Gastroesophageal sphincter (tissue), 3 donors: ENCODE measurements around the gene ZDHHC11.

ENCODE experiments used
- CTCF ChIP-seq, 4 experiments: fragments of 200-600 bp in 2 of 4; fragments of 450-650 bp in 2 of 4; sonication (generic) in 1 of 4; IDR thresholded peaks; one replicate each; pipeline ENCODE4 v1.5.1; 2017 to 2019; ENCODE audit warnings: antibody characterized with exemption in 4 of 4, mild to moderate bottlenecking in 2 of 4, moderate library complexity in 2 of 4
- POLR2A ChIP-seq, 2 donors: fragments of 450-650 bp; IDR thresholded peaks; one replicate each; pipeline ENCODE4 v1.6.1; 2017; ENCODE audit warnings: antibody characterized with exemption in 2 of 2, mild to moderate bottlenecking in 2 of 2, moderate library complexity in 1 of 2
- POLR2AphosphoS5 ChIP-seq: sonication (generic); formaldehyde crosslinking; IDR thresholded peaks from one replicate; pipeline ENCODE4 v1.6.1; 2017; ENCODE audit warnings: antibody characterized with exemption

GRCh38 chr5:859798-860296, 9.1 kb upstream of the ZDHHC11 start:
- TF ChIP-seq POLR2A (IDR thresholded peaks at IDR 0.05) (no peak), CTCF (IDR thresholded peaks at IDR 0.05) (no peak), POLR2AphosphoS5 (no peak)
